SK-N-SH (cell line): ENCODE measurements around the gene MACROD1. TPM values are rescaled to one million over a fixed set of nuclear protein-coding genes. Genes with fewer than 3 reads are reported as not detected.

Experiments
- CTCF ChIA-PET: fragments of 300-600, 350-600 bp; formaldehyde crosslinking; extraction: SDS; loops from one replicate; lab custom pipeline; 2021; lab: Yijun Ruan, JAX
- POLR2A ChIA-PET: fragments of 350-600 bp; sonication (Branson Sonifier 250); formaldehyde crosslinking; extraction: SDS; loops from one replicate; lab custom pipeline; 2020; ENCODE audit warnings: antibody characterized with exemption, inconsistent platforms; lab: Yijun Ruan, JAX
- DNase-seq: peaks from one replicate; pipeline ENCODE4 v3.0.0; 2012
- H2AFZ ChIP-seq: fragments of 200-600 bp; sonication (generic); 2 replicates; pipeline ENCODE4 v1.8.1; 2016; ENCODE audit warnings: antibody characterized with exemption, mild to moderate bottlenecking, low read depth
- H3F3A ChIP-seq: fragments of 200-600 bp; sonication (generic); replicated peaks from 2 replicates; pipeline ENCODE3; 2016; ENCODE audit warnings: antibody characterized with exemption, mild to moderate bottlenecking; ENCODE audit not compliant: insufficient read depth
- H3K27ac ChIP-seq, 2 experiments: fragments of 200-500 bp in 1 of 2; fragments of 200-600 bp in 1 of 2; sonication (Bioruptor generic) in 1 of 2; sonication (generic), shearing (Covaris generic) in 1 of 2; 2 replicates each; pipeline versions ENCODE4 v1.5.1 to v1.6.1; 2014 to 2016; ENCODE audit warnings: low read depth in 2 of 2, inconsistent platforms in 1 of 2, low read length in 1 of 2, mild to moderate bottlenecking in 1 of 2, mixed read lengths in 1 of 2
- H3K27me3 ChIP-seq: fragments of 200-600 bp; sonication (generic), shearing (Covaris generic); 2 replicates; pipeline ENCODE4 v1.6.1; 2016; ENCODE audit warnings: mixed run types; ENCODE audit not compliant: insufficient read depth
- H3K36me3 ChIP-seq, 2 experiments: fragments of 200-500 bp in 1 of 2; fragments of 200-600 bp in 1 of 2; sonication (Bioruptor generic) in 1 of 2; sonication (generic) in 1 of 2; replicated peaks in 1 of 2; 2 replicates each; pipeline versions ENCODE3 to v1.5.1; 2014 to 2016; ENCODE audit warnings: low read length in 1 of 2, mild to moderate bottlenecking in 1 of 2; ENCODE audit not compliant: insufficient read depth in 2 of 2, control insufficient read depth in 1 of 2
- H3K4me1 ChIP-seq, 2 experiments: fragments of 200-500 bp in 1 of 2; fragments of 200-600 bp in 1 of 2; sonication (Bioruptor generic) in 1 of 2; sonication (generic), shearing (Covaris generic) in 1 of 2; 2 replicates each; pipeline versions ENCODE4 v1.5.1 to v1.6.1; 2014 to 2016; ENCODE audit warnings: low read depth in 1 of 2, low read length in 1 of 2, mixed run types in 1 of 2; ENCODE audit not compliant: insufficient read depth in 2 of 2, control insufficient read depth in 1 of 2
- H3K4me2 ChIP-seq: fragments of 200-600 bp; sonication (generic), shearing (Covaris generic); 2 replicates; pipeline ENCODE4 v1.6.1; 2017; ENCODE audit warnings: mixed run types
- H3K4me3 ChIP-seq, 2 experiments: fragments of 200-500 bp in 1 of 2; fragments of 200-600 bp in 1 of 2; sonication (Bioruptor generic) in 1 of 2; sonication (generic), shearing (Covaris generic) in 1 of 2; 2 replicates each; pipeline versions ENCODE4 v1.5.1 to v1.8.1; 2014 to 2016; ENCODE audit warnings: low read depth in 2 of 2, inconsistent platforms in 1 of 2, low read length in 1 of 2, mild to moderate bottlenecking in 1 of 2, mixed read lengths in 1 of 2, moderate library complexity in 1 of 2
- H3K79me2 ChIP-seq: fragments of 200-600 bp; sonication (generic); 2 replicates; pipeline ENCODE4 v1.8.1; 2017; ENCODE audit warnings: mild to moderate bottlenecking; ENCODE audit not compliant: insufficient read depth
- H3K9ac ChIP-seq: fragments of 200-600 bp; sonication (generic); 2 replicates; pipeline ENCODE4 v1.6.1; 2017; ENCODE audit warnings: mixed run types
- H3K9me2 ChIP-seq: fragments of 200-600 bp; sonication (generic); 2 replicates; pipeline ENCODE4 v1.6.1; 2017; ENCODE audit warnings: mixed run types
- H3K9me3 ChIP-seq: fragments of 200-600 bp; sonication (generic); 2 replicates; pipeline ENCODE4 v1.6.1; 2017; ENCODE audit warnings: mixed run types, mild to moderate bottlenecking, moderate library complexity
- H4K20me1 ChIP-seq: fragments of 200-600 bp; sonication (generic); 2 replicates; pipeline ENCODE4 v1.6.1; 2017; ENCODE audit warnings: mild to moderate bottlenecking, mixed run types; ENCODE audit not compliant: insufficient read depth
- EP300 ChIP-seq, 2 experiments: IDR thresholded peaks; 2 replicates each; pipeline versions ENCODE4 v1.4.0 to v1.6.1; 2012; ENCODE audit warnings: borderline replicate concordance in 1 of 2, low read depth in 1 of 2, low read length in 1 of 2
- FOXJ3 ChIP-seq: sonication (generic); formaldehyde crosslinking; IDR thresholded peaks from 2 replicates; pipeline ENCODE4 v1.5.1; 2020; ENCODE audit warnings: mild to moderate bottlenecking, missing genetic modification reagents
- FOXM1 ChIP-seq: IDR thresholded peaks from 2 replicates; pipeline ENCODE4 v1.4.0; 2012; ENCODE audit warnings: low read depth, mild to moderate bottlenecking
- GABPA ChIP-seq: IDR thresholded peaks from 2 replicates; pipeline ENCODE4 v1.4.0; 2012; ENCODE audit warnings: low read depth, mild to moderate bottlenecking
- GATA2 ChIP-seq: sonication (generic); formaldehyde crosslinking; IDR thresholded peaks from 2 replicates; pipeline ENCODE4 v1.5.0; 2020; ENCODE audit warnings: mild to moderate bottlenecking, missing genetic modification reagents
- JUND ChIP-seq: IDR thresholded peaks from 2 replicates; pipeline ENCODE4 v1.4.0; 2012
- MAX ChIP-seq: IDR thresholded peaks from 2 replicates; pipeline ENCODE4 v1.4.0; 2012; ENCODE audit warnings: low read depth
- MEF2A ChIP-seq: IDR thresholded peaks from 2 replicates; pipeline ENCODE4 v1.4.0; 2012; ENCODE audit warnings: low read depth, borderline replicate concordance
- MXI1 ChIP-seq: IDR thresholded peaks from 2 replicates; pipeline ENCODE4 v1.6.1; 2012; ENCODE audit warnings: mild to moderate bottlenecking, low read depth, low read length, improper control_type of control experiment
- POLR2AphosphoS5 ChIP-seq: IDR thresholded peaks from 2 replicates; pipeline ENCODE4 v1.6.1; 2012; ENCODE audit warnings: low read depth, low read length
- RAD21 ChIP-seq: IDR thresholded peaks from 2 replicates; pipeline ENCODE4 v1.6.1; 2012; ENCODE audit warnings: mild to moderate bottlenecking, low read length
- RCOR1 ChIP-seq: fragments of 150-350 bp; IDR thresholded peaks from 2 replicates; pipeline ENCODE4 v1.6.1; 2017; ENCODE audit warnings: antibody characterized with exemption, low read length
- RFX5 ChIP-seq: IDR thresholded peaks from 2 replicates; pipeline ENCODE4 v1.6.1; 2012; ENCODE audit warnings: mild to moderate bottlenecking, improper control_type of control experiment, low read length
- RXRA ChIP-seq: IDR thresholded peaks from 2 replicates; pipeline ENCODE4 v1.4.0; 2012; ENCODE audit warnings: low read depth, mild to moderate bottlenecking, borderline replicate concordance
- SIN3A ChIP-seq: IDR thresholded peaks from 2 replicates; pipeline ENCODE4 v1.6.1; 2012; ENCODE audit warnings: low read depth, mild to moderate bottlenecking, low read length, moderate library complexity, borderline replicate concordance
- TAF1 ChIP-seq: IDR thresholded peaks from 2 replicates; pipeline ENCODE4 v1.6.1; 2012; ENCODE audit warnings: low read depth, mild to moderate bottlenecking, low read length, moderate library complexity, borderline replicate concordance
- TEAD4 ChIP-seq: IDR thresholded peaks from 2 replicates; pipeline ENCODE4 v1.4.0; 2012; ENCODE audit warnings: mild to moderate bottlenecking, borderline replicate concordance; ENCODE audit not compliant: insufficient read depth
- USF1 ChIP-seq: IDR thresholded peaks from 2 replicates; pipeline ENCODE4 v1.4.0; 2012; ENCODE audit warnings: low read depth, borderline replicate concordance
- WGBS: methylation state at CpG from one replicate; pipeline ENCODE4 v1.1.6; 2017; ENCODE audit warnings: low lambda C conversion rate; 5-methylcytosine and 5-hydroxymethylcytosine counted together
- polyA plus RNA-seq, 3 experiments: library from polyadenylated mRNA; depleted of rRNA; stranded (reverse); fragments of >200 nt; gene quantifications; 2 replicates each; pipeline ENCODE4 v1.2.3, GENCODE V29; 2012
- TF ChIP-seq, protein P1 (sequence below): fragments of 150-350 bp; IDR thresholded peaks from 2 replicates; pipeline ENCODE4 v1.6.1; 2017; ENCODE audit warnings: antibody characterized with exemption, low read length, low read depth, borderline replicate concordance
- TF ChIP-seq, protein P2 (sequence below): fragments of 150-350 bp; IDR thresholded peaks from 2 replicates; pipeline ENCODE4 v1.6.1; 2016; ENCODE audit warnings: mild to moderate bottlenecking, low read depth, low read length

Gene MACROD1
- polyA plus RNA-seq, 1 of the 3 experiments (the other 2 are of a cell fraction) = 49.1 TPM

- H3K4me3 ChIP-seq = no peak overlapping the region
- no peaks in the 10 kb centered on the region for H3K79me2 ChIP-seq
- no peaks in the 10 kb centered on the region for H3K9me2 ChIP-seq
- CTCF ChIA-PET = interaction anchor here (1.0 to 5.8 kb wide), 5 partner anchors 8 to 94 kb away, joined by 3 to 33 read pairs (median 5); no protein-coding TSS in a partner anchor
- no peaks in the 10 kb centered on the region for H3K36me3 ChIP-seq
- no peak overlapping the region for H3K9ac ChIP-seq
- WGBS = 90% methylated on average over 7 of the region's 8 CpGs
- no peak overlapping the region for H3K4me2 ChIP-seq
- TF ChIP-seq JUND (no peak), RAD21 (no peak), SIN3A (no peak), FOXM1 (no peak), MAX (no peak), GABPA (no peak), GATA2 (CRISPR knock-in tag) (no peak), RCOR1 (no peak), TEAD4 (no peak), MEF2A (no peak), USF1 (no peak), POLR2AphosphoS5 (no peak), MXI1 (no peak), RFX5 (no peak), FOXJ3 (CRISPR knock-in tag) (no peak), RXRA (no peak), EP300 (IDR thresholded peaks at IDR 0.05; ENCODE audit: borderline replicate concordance in 1 of 2, low read depth in 1 of 2, low read length in 1 of 2) (no peak), TAF1 (no peak)
- TF ChIP-seq, protein P1, sequence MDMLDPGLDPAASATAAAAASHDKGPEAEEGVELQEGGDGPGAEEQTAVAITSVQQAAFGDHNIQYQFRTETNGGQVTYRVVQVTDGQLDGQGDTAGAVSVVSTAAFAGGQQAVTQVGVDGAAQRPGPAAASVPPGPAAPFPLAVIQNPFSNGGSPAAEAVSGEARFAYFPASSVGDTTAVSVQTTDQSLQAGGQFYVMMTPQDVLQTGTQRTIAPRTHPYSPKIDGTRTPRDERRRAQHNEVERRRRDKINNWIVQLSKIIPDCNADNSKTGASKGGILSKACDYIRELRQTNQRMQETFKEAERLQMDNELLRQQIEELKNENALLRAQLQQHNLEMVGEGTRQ = no peak
- TF ChIP-seq, protein P2, sequence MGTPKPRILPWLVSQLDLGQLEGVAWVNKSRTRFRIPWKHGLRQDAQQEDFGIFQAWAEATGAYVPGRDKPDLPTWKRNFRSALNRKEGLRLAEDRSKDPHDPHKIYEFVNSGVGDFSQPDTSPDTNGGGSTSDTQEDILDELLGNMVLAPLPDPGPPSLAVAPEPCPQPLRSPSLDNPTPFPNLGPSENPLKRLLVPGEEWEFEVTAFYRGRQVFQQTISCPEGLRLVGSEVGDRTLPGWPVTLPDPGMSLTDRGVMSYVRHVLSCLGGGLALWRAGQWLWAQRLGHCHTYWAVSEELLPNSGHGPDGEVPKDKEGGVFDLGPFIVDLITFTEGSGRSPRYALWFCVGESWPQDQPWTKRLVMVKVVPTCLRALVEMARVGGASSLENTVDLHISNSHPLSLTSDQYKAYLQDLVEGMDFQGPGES = no peak
- H3F3A ChIP-seq = no peaks in the 10 kb centered on the region
- H3K4me1 ChIP-seq = peaks cover 0 to 52% of the 10 kb centered on the region in 2 experiments; a peak in 2 of 4 replicates
- no peak for DNase-seq
- H3K27me3 ChIP-seq = no peaks in the 10 kb centered on the region
- no peak overlapping the region for H3K27ac ChIP-seq
- H3K9me3 ChIP-seq = no peaks in the 10 kb centered on the region
- no peaks in the 10 kb centered on the region for H4K20me1 ChIP-seq
- H2AFZ ChIP-seq = no peak overlapping the region
- POLR2A ChIA-PET = no interaction called here
Measured at GRCh38 chr11:64134963-64135362, 30.9 kb downstream of the MACROD1 start.
